GM23338 (cell line): ENCODE data around the gene CGNL1. TPM values are rescaled to one million over a fixed set of nuclear protein-coding genes. Genes with fewer than 3 reads are reported as not detected.

Source experiments
- ATAC-seq: fragments of 200-7000 bp; cut with Tn5 transposase; 3 replicates; pipeline ENCODE4 v1.9.1; 2020
- DNase-seq: peaks from one replicate; pipeline ENCODE4 v3.0.0-alpha.2; 2015; ENCODE audit warnings: low spot score
- H2AFZ ChIP-seq: fragments of 200-600 bp; sonication (generic); 2 replicates; pipeline ENCODE4 v1.8.0; 2016; ENCODE audit warnings: antibody characterized with exemption, mild to moderate bottlenecking, moderate library complexity
- H3F3A ChIP-seq: fragments of 200-600 bp; sonication (generic); replicated peaks from 2 replicates; pipeline ENCODE4 v1.8.0; 2017; ENCODE audit warnings: antibody characterized with exemption, mixed run types, low read depth
- H3K27ac ChIP-seq: fragments of 200-600 bp; sonication (generic); 2 replicates; pipeline ENCODE4 v1.6.1; 2016; ENCODE audit warnings: low read depth
- H3K27me3 ChIP-seq: fragments of 200-600 bp; sonication (generic); 2 replicates; pipeline ENCODE4 v1.8.0; 2016; ENCODE audit warnings: mild to moderate bottlenecking, mixed run types, moderate library complexity; ENCODE audit not compliant: insufficient read depth
- H3K36me3 ChIP-seq: fragments of 200-600 bp; sonication (generic); 2 replicates; pipeline ENCODE4 v1.8.0; 2016; ENCODE audit warnings: mild to moderate bottlenecking; ENCODE audit not compliant: insufficient read depth
- H3K4me1 ChIP-seq: fragments of 200-600 bp; sonication (generic); 2 replicates; pipeline ENCODE4 v1.8.0; 2016; ENCODE audit warnings: mild to moderate bottlenecking, moderate library complexity; ENCODE audit not compliant: insufficient read depth
- H3K4me2 ChIP-seq: fragments of 200-600 bp; sonication (generic); 2 replicates; pipeline ENCODE4 v1.7.1; 2017; ENCODE audit warnings: mixed run types
- H3K4me3 ChIP-seq: fragments of 200-600 bp; sonication (generic); 2 replicates; pipeline ENCODE4 v1.6.1; 2016; ENCODE audit warnings: mixed run types
- H3K79me2 ChIP-seq: fragments of 200-600 bp; sonication (generic); replicated peaks from 2 replicates; pipeline ENCODE4 v1.8.0; 2017; ENCODE audit warnings: mild to moderate bottlenecking; ENCODE audit not compliant: insufficient read depth
- H3K9me2 ChIP-seq: fragments of 200-600 bp; sonication (generic); 2 replicates; pipeline ENCODE4 v1.8.0; 2017; ENCODE audit not compliant: insufficient read depth
- H4K20me1 ChIP-seq: fragments of 200-600 bp; sonication (generic); replicated peaks from 2 replicates; pipeline ENCODE4 v1.8.0; 2017; ENCODE audit warnings: mild to moderate bottlenecking; ENCODE audit not compliant: insufficient read depth
- H3K27ac Mint-ChIP-seq: 2 replicates; pipeline ENCODE4 v1.8.0; 2020; ENCODE audit warnings: inconsistent platforms, mild to moderate bottlenecking, moderate library complexity, mixed read lengths
- H3K27me3 Mint-ChIP-seq: 3 replicates; pipeline ENCODE4 v1.8.0; 2022; ENCODE audit warnings: low read depth, mild to moderate bottlenecking, moderate library complexity, mixed read lengths, inconsistent platforms; ENCODE audit not compliant: insufficient read depth, poor library complexity
- H3K36me3 Mint-ChIP-seq: 3 replicates; pipeline ENCODE4 v1.8.0; 2021; ENCODE audit warnings: low read depth, mild to moderate bottlenecking, inconsistent platforms, moderate library complexity, mixed read lengths
- H3K4me1 Mint-ChIP-seq: 3 replicates; pipeline ENCODE4 v1.8.0; 2020; ENCODE audit warnings: mild to moderate bottlenecking, inconsistent platforms, mixed read lengths
- H3K4me3 Mint-ChIP-seq: 3 replicates; pipeline ENCODE4 v1.8.0; 2021; ENCODE audit warnings: moderate library complexity, mild to moderate bottlenecking, inconsistent platforms, mixed read lengths
- H3K9me3 Mint-ChIP-seq: 3 replicates; pipeline ENCODE4 v1.8.0; 2020; ENCODE audit warnings: moderate library complexity, mild to moderate bottlenecking, inconsistent platforms, mixed read lengths
- CREB1 ChIP-seq: fragments of 250-450 bp; sonication (Bioruptor Pico); IDR thresholded peaks from 2 replicates; pipeline ENCODE4 v1.5.0; 2020; ENCODE audit warnings: low read depth, mild to moderate bottlenecking, moderate library complexity
- ETS1 ChIP-seq: IDR thresholded peaks from 2 replicates; pipeline ENCODE4 v1.6.1; 2016; ENCODE audit warnings: antibody characterized with exemption
- STAT1 ChIP-seq: IDR thresholded peaks from one replicate; pipeline ENCODE4 v1.6.1; 2016; ENCODE audit warnings: antibody characterized with exemption; ENCODE audit not compliant: unreplicated experiment
- ZNF114 ChIP-seq: fragments of 250-450 bp; sonication (Bioruptor Pico); IDR thresholded peaks from 2 replicates; pipeline ENCODE4 v1.5.0; 2020; ENCODE audit warnings: mild to moderate bottlenecking, moderate library complexity
- ZNF462 ChIP-seq: fragments of 250-450 bp; sonication (Bioruptor Pico); IDR thresholded peaks from 2 replicates; pipeline ENCODE4 v1.5.0; 2020; ENCODE audit warnings: mild to moderate bottlenecking, moderate library complexity
- polyA plus RNA-seq: library from polyadenylated mRNA; unstranded; fragments of >200 nt; fragmentation: Nextera tagmentation; extraction: Ambion mirVana; gene quantifications from 2 replicates; pipeline ENCODE4 v1.2.1, GENCODE V29; 2016
- total RNA-seq: library from RNA; depleted of rRNA; stranded (reverse); fragments of >200 nt; shearing (Covaris generic); gene quantifications from 2 replicates; pipeline ENCODE4 v1.2.3, GENCODE V29; 2014

Gene CGNL1
- total and polyA plus RNA-seq, 2 experiments from 2014 or later, result 20.0 to 57.8 TPM

GRCh38 chr15:57489122-57489521, 112.8 kb downstream of the CGNL1 start:
- H2AFZ ChIP-seq, result no peak overlapping the region
- H3K27ac ChIP-seq, result no peak overlapping the region
- Mint-ChIP-seq H3K4me3 (no peak overlapping the region), H3K27me3 (peaks cover 9% of the 10 kb centered on the region), H3K9me3 (no peaks in the 10 kb centered on the region), H3K27ac (no peak overlapping the region), H3K36me3 (no peaks in the 10 kb centered on the region), H3K4me1 (peaks cover 13% of the 10 kb centered on the region; the same call in 2 of the 3 replicates)
- ATAC-seq, result no peak
- H3F3A ChIP-seq, result no peaks in the 10 kb centered on the region
- no peaks in the 10 kb centered on the region for H4K20me1 ChIP-seq
- DNase-seq, result no peak
- no peak for TF ChIP-seq ZNF462 (CRISPR knock-in tag)
- no peaks in the 10 kb centered on the region for H3K36me3 ChIP-seq
- 0 out of 2 replicates have a peak, but pooled peaks cover 7% of the 10 kb centered on the region for H3K4me1 ChIP-seq
- H3K79me2 ChIP-seq, result no peaks in the 10 kb centered on the region
- no peak overlapping the region for H3K4me2 ChIP-seq
- no peak overlapping the region for H3K4me3 ChIP-seq
- H3K27me3 ChIP-seq, result no peaks in the 10 kb centered on the region
- no peaks in the 10 kb centered on the region for H3K9me2 ChIP-seq

GRCh38 chr15:57493351-57493750, 117.0 kb downstream of the CGNL1 start:
- H3K4me3 Mint-ChIP-seq, result no peak overlapping the region
- Histone ChIP-seq H3K4me1 (no peaks in the 10 kb centered on the region), H3K4me2 (no peak overlapping the region), H4K20me1 (no peaks in the 10 kb centered on the region; the same call in 1 of the 2 replicates), H3F3A (no peaks in the 10 kb centered on the region), H3K36me3 (no peaks in the 10 kb centered on the region; the same call in 1 of the 2 replicates), H3K4me3 (no peak overlapping the region), H2AFZ (no peak overlapping the region), H3K9me2 (no peaks in the 10 kb centered on the region), H3K27me3 (no peaks in the 10 kb centered on the region), H3K27ac (no peak overlapping the region), H3K79me2 (no peaks in the 10 kb centered on the region)
- no peaks in the 10 kb centered on the region for H3K9me3 Mint-ChIP-seq
- H3K36me3 Mint-ChIP-seq, result no peaks in the 10 kb centered on the region
- peaks cover 5% of the 10 kb centered on the region for H3K27me3 Mint-ChIP-seq
- DNase-seq (no peak), ATAC-seq (no peak)
- no peak overlapping the region for H3K27ac Mint-ChIP-seq
- H3K4me1 Mint-ChIP-seq, result peaks cover 4% of the 10 kb centered on the region
- TF ChIP-seq ETS1 (no peak), STAT1 (no peak), ZNF114 (CRISPR knock-in tag) (no peak), CREB1 (CRISPR knock-in tag) (no peak), ZNF462 (CRISPR knock-in tag) (no peak)
